Measurements from ENCODE around the gene OR5J2. TPM values are rescaled to one million over a fixed set of nuclear protein-coding genes. Genes with fewer than 3 reads are reported as not detected.
"Not testable (repeated sequence)": the region's sequence is repeated elsewhere in the genome, so short reads cannot be mapped to it uniquely, and the experiment has no call there.

The OR5J2 gene
- polyA plus RNA-seq, 3 donors from 2014 or later = not detected

DNA sequence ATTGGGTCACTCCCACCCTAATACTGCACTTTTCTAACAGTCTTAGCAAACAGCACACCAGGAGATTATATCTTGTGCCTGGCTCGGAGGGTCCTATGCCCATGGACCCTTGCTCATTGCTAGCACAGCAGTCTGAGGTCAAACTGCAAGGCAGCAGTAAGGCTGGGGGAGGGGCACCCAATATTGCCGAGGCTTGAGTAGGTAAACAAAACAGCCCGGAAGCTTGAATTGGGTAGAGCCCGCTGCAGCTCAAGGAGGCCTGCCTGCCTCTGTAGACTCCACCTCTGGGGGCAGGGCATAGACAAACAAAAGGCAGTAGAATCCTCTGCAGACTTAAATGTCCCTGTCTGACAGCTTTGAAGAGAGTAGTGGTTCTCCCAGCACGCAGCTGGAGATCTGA lies 43.3 kb downstream of the OR5J2 start:
- H3K27me3 Mint-ChIP-seq (ENCODE audit: low read depth in 3 of 3); H3K36me3 Mint-ChIP-seq; DNase-seq; H3K4me3 Mint-ChIP-seq; H3K4me1 Mint-ChIP-seq; H3K27ac Mint-ChIP-seq: not testable (repeated sequence)
- peaks cover 19 to 65% (median 54%) of the 10 kb centered on the region in 6 donors for H3K9me3 Mint-ChIP-seq

Other genes starting within 250 kb of the OR5J2 start
- gene OR5I1, start 240.2 kb upstream of the OR5J2 start, polyA plus RNA-seq = not detected
- gene OR10AG1, start 206.7 kb upstream of the OR5J2 start, polyA plus RNA-seq = not detected
- not detected for gene OR5F1, start 182.0 kb upstream of the OR5J2 start, polyA plus RNA-seq
- not detected for gene OR5AS1, start 149.0 kb upstream of the OR5J2 start, polyA plus RNA-seq
- not detected for gene OR8I2, start 83.3 kb upstream of the OR5J2 start, polyA plus RNA-seq
- not detected for gene OR8H2, start 72.9 kb upstream of the OR5J2 start, polyA plus RNA-seq
- not detected for gene OR8H3, start 54.2 kb upstream of the OR5J2 start, polyA plus RNA-seq
- not detected for gene OR8J3, start 36.4 kb upstream of the OR5J2 start, polyA plus RNA-seq
- not detected for gene OR8K5, start 16.3 kb upstream of the OR5J2 start, polyA plus RNA-seq
- gene OR5T2, start 57.6 kb downstream of the OR5J2 start, polyA plus RNA-seq = not detected
- gene OR5T3, start 75.6 kb downstream of the OR5J2 start, polyA plus RNA-seq = not detected
- not detected for gene OR5T1, start 97.5 kb downstream of the OR5J2 start, polyA plus RNA-seq
- gene OR8H1, start 115.6 kb downstream of the OR5J2 start, polyA plus RNA-seq = not detected
- not detected for gene OR8K3, start 138.5 kb downstream of the OR5J2 start, polyA plus RNA-seq
- gene OR8K1, start 169.4 kb downstream of the OR5J2 start, polyA plus RNA-seq = not detected
- gene OR8J1, start 177.7 kb downstream of the OR5J2 start, polyA plus RNA-seq = not detected
- gene OR8U1, start 199.0 kb downstream of the OR5J2 start, polyA plus RNA-seq = not detected
- gene OR5AL1, start 236.1 kb downstream of the OR5J2 start, polyA plus RNA-seq = not detected

Data from immature natural killer cell (primary cell).